ENCODE data around the gene RSPH9.
"Not testable (repeated sequence)": the region's sequence is repeated elsewhere in the genome, so short reads cannot be mapped to it uniquely, and the experiment has no call there.

The RSPH9 gene

GRCh38 chr6:43622541-43622940 lies 22.3 kb upstream of the RSPH9 start:
- in situ Hi-C loops (cut with MboI; ENCODE audit: low sequenced_read_pairs): no loop called here
- Histone ChIP-seq H3K27me3 (ENCODE audit: low read depth) (no peaks in the 10 kb centered on the region), H3K9me3 (no peaks in the 10 kb centered on the region), H3K36me3 (replicated peaks) (peaks cover 83% of the 10 kb centered on the region), H3K4me1 (peaks cover 3% of the 10 kb centered on the region; the same call in 1 of the 2 replicates), H3K4me3 (no peak overlapping the region)
- no peak for DNase-seq (ENCODE audit: low spot score in 2 of 2)

DNA sequence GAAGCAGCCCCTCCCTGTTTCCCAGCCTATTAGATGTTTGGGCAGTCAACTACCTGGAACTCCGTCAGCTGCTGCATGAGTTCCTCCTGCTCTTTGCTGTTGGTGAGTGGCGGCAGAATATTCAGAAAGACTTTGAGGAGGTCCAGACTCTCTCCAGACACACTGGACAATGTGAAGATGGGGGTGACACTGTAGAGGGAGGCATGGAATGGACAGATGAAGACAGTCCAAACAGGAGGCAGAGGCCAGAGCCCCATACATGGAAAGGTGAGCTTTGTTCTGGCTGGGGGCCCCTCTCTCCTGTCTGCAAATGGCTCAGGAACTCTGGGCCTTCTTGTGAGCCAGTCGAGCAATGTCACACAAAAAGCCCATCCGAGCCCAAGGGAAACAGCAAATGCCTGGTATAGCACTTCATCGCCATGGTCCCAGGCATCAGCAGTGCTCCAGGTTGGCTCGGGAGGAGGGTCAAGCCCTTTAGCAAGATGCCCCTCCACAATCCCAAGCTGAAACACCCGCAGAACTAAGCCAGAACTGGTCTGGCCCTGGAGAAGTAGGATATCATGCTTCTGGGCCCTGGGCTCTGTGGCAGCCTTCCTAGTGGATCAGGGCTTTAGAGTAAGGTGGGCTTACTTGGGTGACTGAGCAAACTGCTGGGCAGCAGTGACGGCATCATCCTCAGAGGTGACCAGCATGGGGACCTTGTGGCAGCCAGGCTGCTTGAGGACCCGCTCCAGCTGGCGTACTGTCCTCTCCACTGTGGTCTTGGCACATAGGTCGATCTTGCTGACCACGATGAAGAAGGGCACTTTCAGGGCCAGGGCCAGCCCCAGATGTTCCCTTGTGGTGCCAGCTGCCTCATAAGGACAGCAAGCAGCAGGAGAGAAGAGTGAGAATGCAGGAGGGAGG lies 20.7 kb upstream of the RSPH9 start:
- in situ Hi-C loops (cut with MboI; ENCODE audit: low sequenced_read_pairs): no loop called here
- peaks cover 11% of the 10 kb centered on the region for H3K4me1 ChIP-seq
- no peak for DNase-seq (ENCODE audit: low spot score in 2 of 2)
- H3K4me3 ChIP-seq: no peak overlapping the region
- H3K9me3 ChIP-seq: no peaks in the 10 kb centered on the region
- peaks cover 76% of the 10 kb centered on the region for H3K36me3 ChIP-seq (replicated peaks)
- H3K27me3 ChIP-seq (ENCODE audit: low read depth): no peaks in the 10 kb centered on the region

DNA sequence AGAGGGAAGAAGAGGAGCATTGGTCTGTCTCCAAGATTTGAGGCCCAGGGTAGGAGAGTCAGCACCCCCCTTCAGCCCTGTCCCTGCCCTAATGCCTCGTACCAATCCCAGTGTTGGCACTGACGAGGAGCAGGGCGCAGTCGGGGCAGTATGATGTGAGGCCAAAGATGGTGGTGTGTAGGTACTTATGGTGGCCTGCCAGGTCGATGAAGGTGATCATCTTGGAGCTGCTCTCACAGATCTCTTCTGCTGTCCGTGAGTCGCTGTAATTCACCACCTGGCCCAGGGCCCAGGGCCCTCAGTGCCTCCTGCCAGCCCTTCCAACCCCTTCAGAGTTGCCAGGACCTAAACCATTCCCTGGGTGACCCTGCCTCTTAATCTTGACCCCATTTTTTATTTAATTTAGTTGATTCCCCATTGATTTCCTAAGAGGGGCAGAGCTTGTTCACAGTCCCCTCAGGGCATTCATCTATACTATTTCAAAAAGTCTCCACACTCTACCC lies 20.0 kb upstream of the RSPH9 start:
- no peak overlapping the region for H3K4me3 ChIP-seq
- in situ Hi-C loops (cut with MboI; ENCODE audit: low sequenced_read_pairs): no loop called here
- no peaks in the 10 kb centered on the region for H3K9me3 ChIP-seq
- no peak for DNase-seq (ENCODE audit: low spot score in 2 of 2)
- peaks cover 70% of the 10 kb centered on the region for H3K36me3 ChIP-seq (replicated peaks)
- peaks cover 13% of the 10 kb centered on the region for H3K4me1 ChIP-seq
- no peaks in the 10 kb centered on the region for H3K27me3 ChIP-seq (ENCODE audit: low read depth)

DNA sequence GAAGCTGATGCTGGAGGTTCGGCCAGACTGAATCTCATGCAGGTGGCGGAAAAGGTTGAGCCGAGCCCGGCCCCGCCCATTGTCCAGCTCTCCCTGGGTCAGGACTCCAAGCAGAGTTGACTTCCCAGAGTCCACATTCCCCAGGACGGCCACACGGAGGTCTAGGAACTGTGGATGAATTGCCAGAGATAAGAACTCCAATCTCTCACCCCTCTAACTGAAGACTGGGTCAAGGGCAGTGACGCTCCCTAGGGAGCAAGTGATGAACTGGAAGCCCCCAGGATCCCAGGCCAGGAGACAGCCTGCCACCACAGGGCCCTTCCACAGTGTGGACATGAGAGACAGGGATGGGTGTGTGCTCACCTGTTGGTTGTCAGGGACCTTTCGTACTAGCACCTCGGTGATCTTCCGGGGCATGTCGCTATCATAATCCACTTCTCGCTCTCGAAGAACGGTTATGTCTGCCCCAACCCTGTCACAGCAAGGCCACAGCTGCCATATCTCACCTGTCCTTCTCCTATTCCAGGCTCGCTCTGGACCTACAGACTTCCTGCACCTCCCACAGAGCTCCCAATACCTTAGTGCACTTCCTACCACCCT lies 19.3 kb upstream of the RSPH9 start:
- no peak for DNase-seq (ENCODE audit: low spot score in 2 of 2)
- Histone ChIP-seq H3K4me1 (peaks cover 18% of the 10 kb centered on the region), H3K9me3 (no peaks in the 10 kb centered on the region), H3K27me3 (ENCODE audit: low read depth) (no peaks in the 10 kb centered on the region), H3K36me3 (replicated peaks) (peaks cover 67% of the 10 kb centered on the region), H3K4me3 (no peak overlapping the region)
- in situ Hi-C loops (cut with MboI; ENCODE audit: low sequenced_read_pairs): no loop called here

- Histone ChIP-seq H3K4me1 (peaks cover 18% of the 10 kb centered on the region), H3K4me3 (peak overlapping the region; percentile 3; the same call in 1 of the 2 replicates), H3K27me3 (ENCODE audit: low read depth) (no peaks in the 10 kb centered on the region), H3K9me3 (no peaks in the 10 kb centered on the region), H3K36me3 (replicated peaks) (peaks cover 50% of the 10 kb centered on the region)
- no peak for DNase-seq (ENCODE audit: low spot score in 2 of 2)
- in situ Hi-C loops (cut with MboI; ENCODE audit: low sequenced_read_pairs): no loop called here
These were observed 17.6 kb upstream of the RSPH9 start for GRCh38 chr6:43627008-43627825.

DNA sequence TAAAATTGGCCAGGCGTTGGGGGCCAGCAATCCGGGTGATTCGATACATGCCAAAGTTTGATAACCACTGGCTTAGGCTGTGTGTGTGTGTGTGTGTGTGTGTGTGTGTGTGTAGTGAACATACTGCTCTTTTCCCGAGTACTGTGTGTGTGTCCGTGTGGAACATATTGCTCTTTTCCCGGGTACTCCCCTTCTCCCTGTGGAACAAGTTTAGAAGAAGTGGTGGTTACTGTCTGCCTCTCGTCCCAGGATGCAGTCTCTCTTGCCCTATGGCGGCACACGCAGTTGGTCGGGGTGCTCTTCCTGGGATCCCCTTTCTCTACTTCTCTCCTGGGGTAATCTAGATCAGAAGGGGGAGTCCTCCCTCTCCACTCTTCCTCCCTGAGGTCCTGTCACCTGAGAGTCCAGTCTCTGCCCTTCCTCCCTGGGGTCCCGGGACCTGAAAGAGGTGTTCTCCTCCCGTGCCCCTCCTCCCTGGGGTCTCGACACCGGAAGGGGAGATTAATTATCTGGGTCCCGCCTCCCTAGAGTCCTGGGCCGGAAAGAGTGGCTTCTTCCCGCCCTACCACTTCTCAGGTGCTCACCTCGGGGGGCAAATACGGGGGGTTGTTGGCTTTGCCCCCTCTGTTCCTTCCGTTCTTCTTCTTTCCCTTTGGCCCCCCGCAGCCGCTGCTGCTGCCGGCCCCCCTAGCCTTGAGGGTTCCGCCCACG lies 16.3 kb upstream of the RSPH9 start:
- H3K36me3 ChIP-seq (replicated peaks): peaks cover 36% of the 10 kb centered on the region
- H3K4me1 ChIP-seq: peaks cover 18% of the 10 kb centered on the region
- H3K9me3 ChIP-seq: no peaks in the 10 kb centered on the region
- in situ Hi-C loops (cut with MboI; ENCODE audit: low sequenced_read_pairs): no loop called here
- no peaks in the 10 kb centered on the region for H3K27me3 ChIP-seq (ENCODE audit: low read depth)
- DNase-seq (ENCODE audit: low spot score in 2 of 2): peak; percentile 50 to 75
- peak overlapping the region; percentile 72 for H3K4me3 ChIP-seq

- in situ Hi-C loops (cut with MboI; ENCODE audit: low sequenced_read_pairs): no loop called here
These were observed 15.7 kb upstream of the RSPH9 start, which contains the start of gene GTPBP2 for GRCh38 chr6:43629104-43629504. TSS of gene GTPBP2 (minus strand) at chr6:43629264. CDS start at chr6:43629162, 102 bp downstream.

GRCh38 chr6:43629505-43630300 lies 15.1 kb upstream of the RSPH9 start:
- Histone ChIP-seq H3K27me3 (ENCODE audit: low read depth) (no peaks in the 10 kb centered on the region), H3K4me3 (peak overlapping the region; percentile 72), H3K36me3 (replicated peaks) (peaks cover 25% of the 10 kb centered on the region), H3K9me3 (no peaks in the 10 kb centered on the region), H3K4me1 (peaks cover 18% of the 10 kb centered on the region)
- DNase-seq (ENCODE audit: low spot score in 2 of 2): peak; percentile 98 to 99
- in situ Hi-C loops (cut with MboI; ENCODE audit: low sequenced_read_pairs): no loop called here

More at GRCh38 chr6:43629104-43629504, 15.7 kb upstream of the RSPH9 start, which contains the start of gene GTPBP2:
- Histone ChIP-seq H3K36me3 (replicated peaks) (peaks cover 31% of the 10 kb centered on the region), H3K9me3 (no peaks in the 10 kb centered on the region), H3K27me3 (ENCODE audit: low read depth) (no peaks in the 10 kb centered on the region), H3K4me3 (peak within 1 kb of the TSS; percentile 72), H3K4me1 (peaks cover 18% of the 10 kb centered on the region)
- DNase-seq (ENCODE audit: low spot score in 2 of 2): peak; percentile 96 to 99

- peaks cover 18% of the 10 kb centered on the region for H3K4me1 ChIP-seq
- H3K36me3 ChIP-seq (replicated peaks): peaks cover 11% of the 10 kb centered on the region
These were observed 13.7 kb upstream of the RSPH9 start for GRCh38 chr6:43630980-43631619.

GRCh38 chr6:43633002-43633401 lies 11.8 kb upstream of the RSPH9 start:
- peaks cover 17% of the 10 kb centered on the region for H3K4me1 ChIP-seq
- H3K27me3 ChIP-seq (ENCODE audit: low read depth); H3K4me3 ChIP-seq; H3K9me3 ChIP-seq; in situ Hi-C loops (cut with MboI; ENCODE audit: low sequenced_read_pairs); DNase-seq (ENCODE audit: low spot score in 2 of 2): not testable (repeated sequence)
- H3K36me3 ChIP-seq (replicated peaks): peaks cover 17% of the 10 kb centered on the region

More at GRCh38 chr6:43630980-43631619, 13.7 kb upstream of the RSPH9 start:
- no peaks in the 10 kb centered on the region for H3K9me3 ChIP-seq
- no peak overlapping the region for H3K4me3 ChIP-seq
- H3K27me3 ChIP-seq (ENCODE audit: low read depth): no peaks in the 10 kb centered on the region
- in situ Hi-C loops (cut with MboI; ENCODE audit: low sequenced_read_pairs): no loop called here
- DNase-seq (ENCODE audit: low spot score in 2 of 2): no peak

DNA sequence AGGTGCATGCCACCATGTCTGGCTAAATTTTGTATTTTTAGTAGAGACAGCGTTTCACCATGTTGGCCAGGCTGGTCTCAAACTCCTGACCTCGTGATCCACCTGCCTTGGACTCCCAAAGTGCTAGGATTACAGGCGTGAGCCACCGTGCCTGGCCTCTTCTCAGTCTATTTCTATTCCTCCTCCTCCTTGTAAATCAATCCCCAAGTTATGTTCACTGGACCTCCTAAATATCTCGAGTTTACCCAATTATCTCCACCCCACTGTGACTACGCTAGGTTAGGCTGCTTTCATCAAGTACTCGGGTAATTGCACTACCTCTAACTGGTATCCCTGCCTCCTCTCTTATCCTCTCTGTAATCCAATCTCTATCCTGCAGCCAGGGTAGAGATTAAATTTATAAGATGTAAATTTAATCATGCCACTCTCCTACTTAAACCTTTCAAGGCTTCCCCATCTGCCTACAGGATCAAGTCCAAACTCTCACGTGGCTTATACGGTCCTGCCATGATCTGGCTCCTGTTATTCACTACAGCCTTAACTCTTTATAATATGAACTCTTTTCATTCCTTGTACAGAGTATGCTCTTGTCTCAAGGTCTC lies 10.0 kb upstream of the RSPH9 start:
- peaks cover 11% of the 10 kb centered on the region for H3K4me1 ChIP-seq
- in situ Hi-C loops (cut with MboI; ENCODE audit: low sequenced_read_pairs): no loop called here
- no peak for DNase-seq (ENCODE audit: low spot score in 2 of 2)

More for the DNA sequence above, 10.0 kb upstream of the RSPH9 start:
- peaks cover 35% of the 10 kb centered on the region for H3K36me3 ChIP-seq (replicated peaks)
- no peak overlapping the region for H3K4me3 ChIP-seq
- H3K9me3 ChIP-seq: no peaks in the 10 kb centered on the region
- H3K27me3 ChIP-seq (ENCODE audit: low read depth): no peaks in the 10 kb centered on the region
